B cell (primary cell): ENCODE measurements around the gene FAM170B. TPM values are rescaled to one million over a fixed set of nuclear protein-coding genes. Genes with fewer than 3 reads are reported as not detected.
A peak's percentile ranks its signal among the peaks of the same experiment; 100 is the strongest.

Experiments
- ATAC-seq: fragments of 200-7000 bp; cut with Tn5 transposase; one replicate; pipeline ENCODE4 v1.10.0; 2021; ENCODE audit warnings: low read depth, mild to moderate bottlenecking, moderate number of reproducible peaks, moderate library complexity
- CTCF ChIA-PET: fragments of 350-600 bp; sonication (Branson Sonifier 250); formaldehyde crosslinking; loops from one replicate; lab custom pipeline; 2021; ENCODE audit warnings: antibody characterized with exemption, inconsistent platforms; lab: Charles Lee
- POLR2A ChIA-PET: fragments of 350-600 bp; sonication (Branson Sonifier 250); formaldehyde crosslinking; loops from one replicate; lab custom pipeline; 2021; ENCODE audit warnings: antibody characterized with exemption; lab: Charles Lee
- DNase-seq: peaks from one replicate; pipeline ENCODE4 v3.0.0; 2013
- H2AFZ ChIP-seq: 2 replicates; pipeline ENCODE4 v1.6.1; 2012; ENCODE audit warnings: mild to moderate bottlenecking, low read depth, low read length; ENCODE audit not compliant: insufficient read depth, poor library complexity, severe bottlenecking
- H3K27ac ChIP-seq, 2 donors: 1 replicate in 1 of 2; 2 replicates in 1 of 2; pipeline ENCODE4 v1.5.1; 2012 to 2013; ENCODE audit warnings: low read length in 2 of 2, mild to moderate bottlenecking in 2 of 2, moderate library complexity in 1 of 2
- H3K27me3 ChIP-seq, 4 experiments: fragments of 200-600 bp in 1 of 4; sonication (generic) in 1 of 4; replicated peaks in 1 of 4; 1 replicate in 2 of 4; 2 replicates in 2 of 4; pipeline versions ENCODE4 v1.6.1 to v1.7.0; 2013 to 2016; ENCODE audit warnings: low read length in 3 of 4, mild to moderate bottlenecking in 2 of 4, mixed read lengths in 1 of 4, moderate library complexity in 1 of 4; ENCODE audit not compliant: insufficient read depth in 4 of 4, control insufficient read depth in 3 of 4; ENCODE audit errors: control extremely low read depth in 1 of 4
- H3K36me3 ChIP-seq, 2 experiments: replicated peaks in 1 of 2; 1 replicate in 1 of 2; 2 replicates in 1 of 2; pipeline versions ENCODE4 v1.6.1 to v1.7.1; 2013; ENCODE audit warnings: low read length in 1 of 2; ENCODE audit not compliant: insufficient read depth in 2 of 2, control insufficient read depth in 1 of 2; ENCODE audit errors: control extremely low read depth in 1 of 2, extremely low read depth in 1 of 2
- H3K4me1 ChIP-seq, 2 donors: fragments of 200-600 bp in 1 of 2; sonication (generic) in 1 of 2; 1 replicate in 1 of 2; 2 replicates in 1 of 2; pipeline versions ENCODE4 v1.5.1 to v1.6.1; 2013 to 2017; ENCODE audit warnings: low read length in 2 of 2; ENCODE audit not compliant: control insufficient read depth in 2 of 2, insufficient read depth in 2 of 2
- H3K4me2 ChIP-seq: replicated peaks from 2 replicates; pipeline ENCODE3; 2012; ENCODE audit warnings: mild to moderate bottlenecking, low read depth, low read length; ENCODE audit not compliant: poor library complexity, severe bottlenecking
- H3K4me3 ChIP-seq, 5 experiments: fragments of 200-600 bp in 1 of 5; sonication (generic) in 1 of 5; 1 replicate in 3 of 5; 2 replicates in 2 of 5; pipeline versions ENCODE4 v1.5.1 to v1.7.0; 2011 to 2016; ENCODE audit warnings: low read length in 4 of 5, mild to moderate bottlenecking in 4 of 5, low read depth in 2 of 5, control low read depth in 1 of 5, moderate library complexity in 1 of 5; ENCODE audit not compliant: insufficient read depth in 1 of 5; ENCODE audit errors: control extremely low read depth in 1 of 5, extremely low read depth in 1 of 5
- H3K79me2 ChIP-seq: fragments of 200-600 bp; sonication (generic); one replicate; pipeline ENCODE4 v1.6.0; 2016; ENCODE audit warnings: low read length; ENCODE audit not compliant: control insufficient read depth, insufficient read depth
- H3K9ac ChIP-seq: fragments of 200-600 bp; sonication (generic); 2 replicates; pipeline ENCODE4 v1.6.1; 2017; ENCODE audit warnings: mild to moderate bottlenecking, low read length, moderate library complexity
- H3K9me3 ChIP-seq, 3 donors: one replicate each; pipeline versions ENCODE4 v1.6.1 to v1.7.1; 2013; ENCODE audit warnings: low read length in 2 of 3; ENCODE audit not compliant: control insufficient read depth in 2 of 3, insufficient read depth in 1 of 3; ENCODE audit errors: control extremely low read depth in 1 of 3
- H4K20me1 ChIP-seq: 2 replicates; pipeline ENCODE4 v1.6.0; 2012; ENCODE audit warnings: mild to moderate bottlenecking, low read length; ENCODE audit not compliant: insufficient read depth, control insufficient read depth, poor library complexity, severe bottlenecking
- H3K27ac Mint-ChIP-seq: one replicate; pipeline ENCODE4 v1.8.0; 2021; ENCODE audit warnings: mixed read lengths
- H3K27me3 Mint-ChIP-seq: one replicate; pipeline ENCODE4 v1.8.0; 2021; ENCODE audit warnings: mixed read lengths
- H3K4me1 Mint-ChIP-seq: one replicate; pipeline ENCODE4 v1.8.0; 2021; ENCODE audit warnings: mixed read lengths
- H3K4me3 Mint-ChIP-seq: one replicate; pipeline ENCODE4 v1.8.0; 2021; ENCODE audit warnings: mixed read lengths
- H3K9me3 Mint-ChIP-seq: one replicate; pipeline ENCODE4 v1.8.0; 2022; ENCODE audit warnings: mixed read lengths; ENCODE audit not compliant: insufficient read depth
- CTCF ChIP-seq: fragments of 200-600 bp; IDR thresholded peaks from one replicate; pipeline ENCODE4 v1.8.0; 2022; ENCODE audit warnings: antibody characterized with exemption, mild to moderate bottlenecking
- EZH2 ChIP-seq: IDR thresholded peaks from 2 replicates; pipeline ENCODE4 v1.6.1; 2012; ENCODE audit warnings: borderline replicate concordance, low read depth, mild to moderate bottlenecking, moderate library complexity, low read length; ENCODE audit not compliant: insufficient read depth, poor library complexity, severe bottlenecking
- WGBS: methylation state at CpG from one replicate; pipeline ENCODE4 v1.1.5; 2013; ENCODE audit warnings: missing lambda C conversion rate; ENCODE audit not compliant: insufficient coverage; 5-methylcytosine and 5-hydroxymethylcytosine counted together
- intact Hi-C: fragments of 100-400 bp; cut with micrococcal nuclease; formaldehyde crosslinking; loops from one replicate; pipeline ENCODE4 v1.10.0; 2022
- polyA plus RNA-seq: library from polyadenylated mRNA; depleted of rRNA; stranded (reverse); fragments of >200 nt; gene quantifications from 2 replicates; pipeline ENCODE4 v1.2.3, GENCODE V29; 2012
- total RNA-seq, 2 donors: library from RNA; stranded (reverse); fragments of 120-200 nt in 1 of 2; gene quantifications; 1 replicate in 1 of 2; 2 replicates in 1 of 2; pipeline versions ENCODE4 v1.2.3 to v1.2.4, GENCODE V29; 2013 to 2022

Gene FAM170B
- total and polyA plus RNA-seq, 2 donors (not counting 1 experiment from before 2014, with no cell fraction given): not detected

GRCh38 chr10:49178489-49179471 lies 45.0 kb upstream of the FAM170B start:
- Histone ChIP-seq H4K20me1 (peaks cover 9% of the 10 kb centered on the region), H3K9me3 (no peaks in the 10 kb centered on the region), H3K79me2 (peaks cover under 1% of the 10 kb centered on the region), H3K4me3 (no peak overlapping the region), H3K27ac (peak overlapping the region; percentile 9 to 72), H3K9ac (no peak overlapping the region), H3K4me2 (peak overlapping the region; percentile 37), H3K27me3 (no peaks in the 10 kb centered on the region), H2AFZ (no peak overlapping the region), H3K4me1 (peaks cover 52 to 71% of the 10 kb centered on the region in 2 donors), H3K36me3 (peaks cover 0 to 3% of the 10 kb centered on the region in 2 experiments)
- POLR2A ChIA-PET: no interaction called here
- CTCF ChIA-PET: interaction anchor here (1.0 kb wide), 1 partner anchor 208 kb away, joined by 3 read pairs; no protein-coding TSS in a partner anchor
- peaks cover 83% of the 10 kb centered on the region for H3K4me1 Mint-ChIP-seq
- H3K4me3 Mint-ChIP-seq: peak overlapping the region; percentile 21
- DNase-seq (no peak), ATAC-seq (no peak)
- WGBS: 100% methylated on average over 3 of the region's 6 CpGs
- peak overlapping the region; percentile 88 for H3K27ac Mint-ChIP-seq
- H3K27me3 Mint-ChIP-seq: no peaks in the 10 kb centered on the region
- no peak for TF ChIP-seq EZH2
- no peak for TF ChIP-seq CTCF
- H3K9me3 Mint-ChIP-seq: no peaks in the 10 kb centered on the region
- intact Hi-C loops: no loop called here
